Lower leg skin (tissue), 4 donors: Measurements from ENCODE around the gene KCNG2. TPM values are rescaled to one million over a fixed set of nuclear protein-coding genes. Genes with fewer than 3 reads are reported as not detected.

Experiments used
- DNase-seq, 2 donors: peaks; one replicate each; pipeline ENCODE4 v3.0.0-alpha.2; 2019; ENCODE audit warnings: low spot score in 2 of 2
- H3K4me3 ChIP-seq: fragments of 200-600 bp; sonication (generic); 2 replicates; pipeline ENCODE4 v1.5.1; 2017; ENCODE audit warnings: mild to moderate bottlenecking, low read depth; ENCODE audit not compliant: poor library complexity, severe bottlenecking
- POLR2A ChIP-seq, 2 donors: fragments of 450-650 bp; IDR thresholded peaks; one replicate each; pipeline ENCODE4 v1.6.1; 2016 to 2017; ENCODE audit warnings: antibody characterized with exemption in 2 of 2, mild to moderate bottlenecking in 1 of 2, moderate library complexity in 1 of 2
- WGBS, 2 donors: methylation state at CpG; one replicate each; pipeline ENCODE4 v1.1.5; 2018; 5-methylcytosine and 5-hydroxymethylcytosine counted together
- intact Hi-C: fragments of 100-400 bp; cut with DNase I; formaldehyde crosslinking; loops from one replicate; pipeline ENCODE4 v1.15.0; 2023; ENCODE audit warnings: low total_unique reads
- total RNA-seq, 4 donors: library from RNA; depleted of rRNA; stranded (reverse); fragments of >200 nt; gene quantifications; one replicate each; pipeline ENCODE4 v1.1.0, GENCODE V29; 2016
- TF ChIP-seq, protein P1 (sequence below), 3 donors: fragments of 450-650 bp; IDR thresholded peaks; one replicate each; pipeline ENCODE4 v1.5.1; 2016; ENCODE audit warnings: antibody characterized with exemption in 3 of 3, mild to moderate bottlenecking in 3 of 3, moderate library complexity in 2 of 3

Gene KCNG2
- total RNA-seq, 4 donors from 2014 or later, result 0.84 TPM; not detected in 3

DNA sequence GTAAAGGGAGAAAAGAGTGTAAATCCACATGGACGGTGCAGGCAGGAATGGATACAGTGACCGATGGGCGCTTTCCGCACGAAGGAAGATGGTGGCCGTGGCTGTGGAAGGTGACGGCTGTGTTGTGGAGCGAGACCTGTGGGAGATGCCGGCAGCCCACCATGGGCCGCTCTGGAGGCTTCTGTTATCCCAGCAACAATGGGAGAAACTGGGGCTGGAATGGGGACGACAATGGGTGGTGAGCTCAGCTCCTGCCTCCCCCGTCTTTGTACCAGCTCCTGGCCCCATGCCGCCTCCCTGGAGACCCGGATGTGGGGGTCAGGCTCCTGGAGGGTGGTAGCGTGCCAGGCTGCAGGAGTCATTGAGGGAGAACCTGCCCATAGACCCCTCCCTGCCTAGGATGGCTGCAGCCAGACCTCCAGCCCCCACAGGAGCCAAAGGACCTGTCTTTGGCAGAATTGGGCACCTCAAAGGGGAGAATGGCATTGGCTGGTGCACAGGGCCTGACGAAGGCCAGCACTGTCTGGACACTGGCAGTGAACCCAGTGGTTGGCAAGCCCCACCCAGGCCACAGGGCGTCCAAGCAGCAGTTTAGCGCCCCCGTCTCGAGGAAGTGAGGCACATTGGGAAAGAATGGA, 81.1 kb downstream of the KCNG2 start:
- intact Hi-C loops, result no loop called here
- 87 to 88% methylated on average over 19 to 20 of the region's 20 CpGs for WGBS, 2 donors
- TF ChIP-seq POLR2A (IDR thresholded peaks at IDR 0.05), result no peak
- TF ChIP-seq, protein P1, sequence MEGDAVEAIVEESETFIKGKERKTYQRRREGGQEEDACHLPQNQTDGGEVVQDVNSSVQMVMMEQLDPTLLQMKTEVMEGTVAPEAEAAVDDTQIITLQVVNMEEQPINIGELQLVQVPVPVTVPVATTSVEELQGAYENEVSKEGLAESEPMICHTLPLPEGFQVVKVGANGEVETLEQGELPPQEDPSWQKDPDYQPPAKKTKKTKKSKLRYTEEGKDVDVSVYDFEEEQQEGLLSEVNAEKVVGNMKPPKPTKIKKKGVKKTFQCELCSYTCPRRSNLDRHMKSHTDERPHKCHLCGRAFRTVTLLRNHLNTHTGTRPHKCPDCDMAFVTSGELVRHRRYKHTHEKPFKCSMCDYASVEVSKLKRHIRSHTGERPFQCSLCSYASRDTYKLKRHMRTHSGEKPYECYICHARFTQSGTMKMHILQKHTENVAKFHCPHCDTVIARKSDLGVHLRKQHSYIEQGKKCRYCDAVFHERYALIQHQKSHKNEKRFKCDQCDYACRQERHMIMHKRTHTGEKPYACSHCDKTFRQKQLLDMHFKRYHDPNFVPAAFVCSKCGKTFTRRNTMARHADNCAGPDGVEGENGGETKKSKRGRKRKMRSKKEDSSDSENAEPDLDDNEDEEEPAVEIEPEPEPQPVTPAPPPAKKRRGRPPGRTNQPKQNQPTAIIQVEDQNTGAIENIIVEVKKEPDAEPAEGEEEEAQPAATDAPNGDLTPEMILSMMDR (IDR thresholded peaks at IDR 0.05), result no peak
- H3K4me3 ChIP-seq, result no peak overlapping the region
- DNase-seq, result no peak

DNA sequence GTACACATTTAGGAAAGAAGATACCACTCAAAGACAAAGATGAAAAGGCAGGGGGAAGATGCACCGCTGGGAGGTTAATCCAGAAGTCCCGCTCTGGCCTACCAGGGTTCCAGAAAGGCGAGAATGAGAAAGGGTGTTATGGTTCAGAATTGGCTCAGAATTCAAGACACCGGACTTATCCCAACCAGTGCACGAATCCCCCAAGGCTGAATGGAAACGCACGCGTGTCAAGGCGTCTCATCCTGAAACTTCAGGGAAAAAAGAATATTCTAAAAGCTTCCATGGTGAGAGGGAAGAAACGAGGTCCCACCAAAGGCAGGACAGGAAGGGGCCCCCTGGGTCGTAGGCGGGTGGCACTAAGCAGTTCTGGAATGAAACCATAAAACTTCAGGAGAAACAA, 81.8 kb downstream of the KCNG2 start:
- TF ChIP-seq, protein P1 (IDR thresholded peaks at IDR 0.05), result no peak
- TF ChIP-seq POLR2A (IDR thresholded peaks at IDR 0.05), result no peak
- WGBS, 2 donors, result 83 to 89% methylated on average over 12 of the region's 12 CpGs
- intact Hi-C loops, result no loop called here
- H3K4me3 ChIP-seq, result no peak overlapping the region
- DNase-seq, result peak in 1 of 2 donors; percentile 50

DNA sequence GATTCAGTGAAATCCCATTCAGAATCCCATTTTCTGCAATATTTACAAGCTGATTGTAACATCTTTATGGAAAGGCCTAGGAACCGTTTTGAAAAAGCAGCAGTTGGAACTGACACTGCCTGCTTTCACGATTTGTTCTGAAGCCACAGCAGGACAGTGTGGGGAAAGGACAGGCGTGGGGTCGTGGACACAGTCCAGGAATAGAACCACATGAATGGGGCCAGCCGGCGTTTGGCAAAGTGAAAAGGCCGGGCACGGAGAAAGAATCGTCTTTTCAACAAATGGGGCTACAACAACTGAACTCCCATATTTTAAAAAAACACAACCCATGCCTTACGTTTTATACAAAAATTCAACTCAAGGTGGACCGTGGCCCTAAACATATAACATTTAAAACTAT, 84.0 kb downstream of the KCNG2 start:
- WGBS, 2 donors, result 86 to 88% methylated on average over 11 of the region's 11 CpGs

DNA sequence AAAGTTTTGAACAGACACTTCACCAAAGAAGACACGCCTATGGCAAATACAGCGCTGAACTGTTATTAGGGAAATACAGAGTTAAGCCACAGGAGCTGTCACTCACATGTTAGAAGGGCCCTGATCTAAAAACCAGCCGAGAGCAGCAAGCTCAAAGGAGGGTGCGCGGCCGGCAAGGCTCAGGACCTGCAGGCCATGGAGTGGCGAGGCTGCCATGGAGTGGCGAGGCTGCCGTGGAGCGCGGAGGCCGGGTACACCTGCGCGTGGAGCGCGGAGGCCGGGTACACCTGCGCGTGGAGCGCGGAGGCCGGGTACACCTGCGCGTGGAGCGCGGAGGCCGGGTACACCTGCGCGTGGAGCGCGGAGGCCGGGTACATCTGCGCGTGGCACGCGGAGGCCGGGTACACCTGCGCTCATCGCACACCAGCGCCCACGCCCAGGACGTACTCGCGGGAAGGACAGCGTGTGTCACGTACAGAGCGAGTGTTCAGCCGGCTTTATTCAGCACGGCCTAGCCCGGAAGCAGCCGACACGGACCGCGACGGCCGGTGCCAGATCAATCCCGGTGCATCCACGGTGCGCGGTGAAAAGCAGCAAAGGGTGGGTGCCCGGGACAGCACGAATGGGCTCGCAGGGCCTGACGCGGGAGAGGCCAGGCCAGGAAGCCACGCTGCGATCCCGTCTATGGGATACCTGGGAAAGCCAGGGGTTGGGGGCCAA, 84.9 kb downstream of the KCNG2 start:
- 94 to 97% methylated on average over 68 of the region's 68 CpGs for WGBS, 2 donors
- no peak overlapping the region for H3K4me3 ChIP-seq
- intact Hi-C loops, result no loop called here
- no peak for TF ChIP-seq POLR2A (IDR thresholded peaks at IDR 0.05)
- TF ChIP-seq, protein P1 (IDR thresholded peaks at IDR 0.05), result no peak
- peak in 1 of 2 donors; percentile 78 for DNase-seq

More for the DNA sequence above, 84.0 kb downstream of the KCNG2 start:
- intact Hi-C loops, result no loop called here
- DNase-seq, result peak in 1 of 2 donors; percentile 69
- TF ChIP-seq, protein P1 (IDR thresholded peaks at IDR 0.05), result no peak
- no peak for TF ChIP-seq POLR2A (IDR thresholded peaks at IDR 0.05)
- no peak overlapping the region for H3K4me3 ChIP-seq

DNA sequence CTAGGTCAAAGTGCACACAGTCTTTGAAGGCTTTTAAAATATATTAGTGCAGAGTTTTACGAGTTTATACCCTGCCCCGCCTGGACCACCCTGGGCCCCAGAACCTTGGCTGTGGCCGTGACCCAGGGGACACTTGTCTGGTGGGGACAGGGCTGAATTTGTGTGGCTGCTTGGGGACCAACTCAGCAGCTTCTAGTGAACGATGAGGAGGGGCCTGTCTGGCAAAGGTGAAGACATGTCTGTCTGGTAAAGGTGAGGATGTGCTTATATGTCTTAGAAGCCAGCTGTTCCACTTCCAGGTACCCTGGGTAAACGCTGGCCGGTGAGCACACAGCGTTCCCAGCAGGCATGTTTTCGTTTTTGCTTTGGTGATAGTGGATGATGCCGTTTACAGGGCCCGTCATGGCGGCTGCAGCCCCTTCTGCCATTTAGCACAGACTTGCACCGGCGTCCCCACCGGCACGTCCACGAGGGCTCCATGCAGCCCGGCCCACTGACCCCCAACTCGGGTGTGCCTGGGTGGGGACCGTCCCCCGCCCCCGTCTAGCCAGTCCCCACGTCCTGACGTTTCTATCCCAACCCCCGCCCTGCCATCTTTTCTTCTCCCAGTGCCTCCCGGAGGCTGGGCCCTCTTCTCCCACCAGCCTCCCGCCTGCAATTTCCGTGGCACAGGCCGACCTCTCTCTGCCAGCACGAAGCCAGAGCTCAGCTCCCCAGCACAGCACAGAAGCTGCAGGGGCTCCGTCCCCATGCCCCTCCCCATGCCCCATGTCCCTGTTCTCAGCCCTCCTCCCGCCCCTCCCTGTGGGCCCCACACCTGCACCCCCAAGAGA, 85.9 kb downstream of the KCNG2 start:
- WGBS, 2 donors, result 88% methylated on average over 30 to 31 of the region's 31 CpGs
- intact Hi-C loops, result no loop called here
- DNase-seq, result peak in 1 of 2 donors; percentile 69
- no peak overlapping the region for H3K4me3 ChIP-seq
- TF ChIP-seq POLR2A (IDR thresholded peaks at IDR 0.05), result no peak
- TF ChIP-seq, protein P1 (IDR thresholded peaks at IDR 0.05), result no peak
